ENCODE data around the gene FBXW8. TPM values are rescaled to one million over a fixed set of nuclear protein-coding genes. Genes with fewer than 3 reads are reported as not detected.

The FBXW8 gene
- total and polyA plus RNA-seq, 4 donors = 1.9 to 7.1 (median 4.9) TPM

DNA sequence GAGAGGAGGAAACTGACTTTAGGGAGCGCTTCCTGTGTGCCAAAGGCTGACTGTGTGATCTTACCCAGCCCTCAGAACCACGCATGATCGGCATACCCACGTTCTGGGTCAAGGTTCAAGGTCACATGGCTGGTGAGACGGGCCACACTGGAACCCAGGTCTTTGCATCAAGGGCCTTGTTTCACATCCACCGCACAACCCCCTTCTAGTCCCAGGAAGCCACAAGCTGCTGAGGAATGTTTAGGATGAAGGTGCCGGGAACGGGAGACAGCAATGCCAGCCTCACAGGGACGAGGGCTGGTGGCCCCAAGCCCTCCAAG lies 137.8 kb downstream of the FBXW8 start:
- WGBS = 54% methylated on average over 9 of the region's 9 CpGs
- no peak overlapping the region for H3K9ac ChIP-seq (ENCODE audit: low read depth in 1 of 2, low read length in 2 of 2)
- DNase-seq (ENCODE audit: low spot score) = no peak
- no peak overlapping the region for H3K27ac ChIP-seq (ENCODE audit: low read depth in 1 of 2, low read length in 2 of 2)
- no peaks in the 10 kb centered on the region for H3K4me1 ChIP-seq (ENCODE audit: control insufficient read depth in 4 of 4, insufficient read depth in 4 of 4, low read length in 3 of 4)
- TF ChIP-seq NR2F2 (IDR thresholded peaks at IDR 0.05) (peak; percentile 47), RXRA (IDR thresholded peaks at IDR 0.05) (no peak)
- H3K4me3 ChIP-seq (ENCODE audit: low read depth in 1 of 3, low read length in 3 of 3) = no peak overlapping the region
- no peaks in the 10 kb centered on the region for H3K27me3 ChIP-seq (ENCODE audit: control insufficient read depth in 4 of 4, insufficient read depth in 4 of 4, low read length in 3 of 4)
- no peaks in the 10 kb centered on the region for H3K36me3 ChIP-seq (ENCODE audit: control insufficient read depth in 4 of 4, insufficient read depth in 3 of 4, low read depth in 1 of 4, low read length in 3 of 4)
- H3K9me3 ChIP-seq (ENCODE audit: control insufficient read depth in 4 of 4, low read length in 3 of 4) = no peaks in the 10 kb centered on the region

DNA sequence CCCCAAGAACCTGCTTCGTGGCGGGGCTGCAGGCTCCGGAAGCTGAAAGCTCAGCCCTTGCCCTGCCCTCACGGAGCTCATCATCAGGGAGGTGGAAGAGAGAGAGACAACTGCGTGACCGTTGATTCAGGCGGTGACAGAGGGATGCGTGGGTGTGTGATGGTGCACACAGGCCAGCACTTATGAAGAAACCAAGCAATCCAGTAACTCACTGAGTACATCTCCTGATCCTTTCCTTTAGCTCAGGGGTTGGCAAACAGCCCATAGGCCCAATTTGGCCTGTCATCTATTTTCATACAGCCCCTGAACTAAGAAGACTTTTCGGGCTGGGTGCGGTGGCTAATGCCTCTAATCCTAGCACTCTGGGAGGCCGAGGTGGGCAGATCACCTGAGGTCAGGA lies 138.5 kb downstream of the FBXW8 start:
- DNase-seq (ENCODE audit: low spot score) = no peak
- 91% methylated on average over 11 of the region's 11 CpGs for WGBS
- Histone ChIP-seq H3K27ac (ENCODE audit: low read depth in 1 of 2, low read length in 2 of 2) (no peak overlapping the region), H3K9me3 (ENCODE audit: control insufficient read depth in 4 of 4, low read length in 3 of 4) (no peaks in the 10 kb centered on the region), H3K9ac (ENCODE audit: low read depth in 1 of 2, low read length in 2 of 2) (no peak overlapping the region), H3K4me1 (ENCODE audit: control insufficient read depth in 4 of 4, insufficient read depth in 4 of 4, low read length in 3 of 4) (no peaks in the 10 kb centered on the region), H3K36me3 (ENCODE audit: control insufficient read depth in 4 of 4, insufficient read depth in 3 of 4, low read depth in 1 of 4, low read length in 3 of 4) (no peaks in the 10 kb centered on the region), H3K4me3 (ENCODE audit: low read depth in 1 of 3, low read length in 3 of 3) (no peak overlapping the region), H3K27me3 (ENCODE audit: control insufficient read depth in 4 of 4, insufficient read depth in 4 of 4, low read length in 3 of 4) (no peaks in the 10 kb centered on the region)
- TF ChIP-seq RXRA (IDR thresholded peaks at IDR 0.05) = no peak

DNA sequence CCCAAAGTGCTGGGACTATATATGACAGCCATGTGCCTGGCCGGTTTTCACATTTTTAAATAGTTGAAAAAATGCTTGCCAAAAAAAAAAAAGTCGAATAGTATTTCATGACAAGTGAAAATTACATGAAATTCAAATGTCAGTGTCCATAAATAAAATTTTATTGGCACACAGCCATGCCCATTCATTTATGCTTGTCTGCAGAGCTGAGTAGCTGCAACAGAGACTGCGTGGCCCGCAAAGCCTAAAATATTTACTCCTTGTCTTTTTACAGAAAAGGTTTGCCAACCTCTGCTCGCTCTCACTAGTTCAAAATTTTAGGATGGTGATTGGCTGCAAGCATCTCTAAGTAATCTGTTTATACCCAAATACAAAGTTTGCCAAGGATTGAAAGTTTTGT lies 139.3 kb downstream of the FBXW8 start:
- H3K27me3 ChIP-seq (ENCODE audit: control insufficient read depth in 4 of 4, insufficient read depth in 4 of 4, low read length in 3 of 4) = no peaks in the 10 kb centered on the region
- 81% methylated on average over 5 of the region's 5 CpGs for WGBS
- TF ChIP-seq FOXA1 (IDR thresholded peaks at IDR 0.05) = no peak
- TF ChIP-seq TAF1 (conservative IDR thresholded peaks at IDR 0.05) = no peak
- TF ChIP-seq, protein P1, sequence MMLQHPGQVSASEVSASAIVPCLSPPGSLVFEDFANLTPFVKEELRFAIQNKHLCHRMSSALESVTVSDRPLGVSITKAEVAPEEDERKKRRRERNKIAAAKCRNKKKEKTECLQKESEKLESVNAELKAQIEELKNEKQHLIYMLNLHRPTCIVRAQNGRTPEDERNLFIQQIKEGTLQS (IDR thresholded peaks at IDR 0.05) = no peak
- TF ChIP-seq, protein P2, sequence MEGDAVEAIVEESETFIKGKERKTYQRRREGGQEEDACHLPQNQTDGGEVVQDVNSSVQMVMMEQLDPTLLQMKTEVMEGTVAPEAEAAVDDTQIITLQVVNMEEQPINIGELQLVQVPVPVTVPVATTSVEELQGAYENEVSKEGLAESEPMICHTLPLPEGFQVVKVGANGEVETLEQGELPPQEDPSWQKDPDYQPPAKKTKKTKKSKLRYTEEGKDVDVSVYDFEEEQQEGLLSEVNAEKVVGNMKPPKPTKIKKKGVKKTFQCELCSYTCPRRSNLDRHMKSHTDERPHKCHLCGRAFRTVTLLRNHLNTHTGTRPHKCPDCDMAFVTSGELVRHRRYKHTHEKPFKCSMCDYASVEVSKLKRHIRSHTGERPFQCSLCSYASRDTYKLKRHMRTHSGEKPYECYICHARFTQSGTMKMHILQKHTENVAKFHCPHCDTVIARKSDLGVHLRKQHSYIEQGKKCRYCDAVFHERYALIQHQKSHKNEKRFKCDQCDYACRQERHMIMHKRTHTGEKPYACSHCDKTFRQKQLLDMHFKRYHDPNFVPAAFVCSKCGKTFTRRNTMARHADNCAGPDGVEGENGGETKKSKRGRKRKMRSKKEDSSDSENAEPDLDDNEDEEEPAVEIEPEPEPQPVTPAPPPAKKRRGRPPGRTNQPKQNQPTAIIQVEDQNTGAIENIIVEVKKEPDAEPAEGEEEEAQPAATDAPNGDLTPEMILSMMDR (IDR thresholded peaks at IDR 0.05; ENCODE audit: low read depth, low read length, missing input control) = no peak
- TF ChIP-seq, protein P3, sequence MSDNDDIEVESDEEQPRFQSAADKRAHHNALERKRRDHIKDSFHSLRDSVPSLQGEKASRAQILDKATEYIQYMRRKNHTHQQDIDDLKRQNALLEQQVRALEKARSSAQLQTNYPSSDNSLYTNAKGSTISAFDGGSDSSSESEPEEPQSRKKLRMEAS (IDR thresholded peaks at IDR 0.05) = no peak
- no peak for TF ChIP-seq RAD21 (IDR thresholded peaks at IDR 0.05)
- TF ChIP-seq JUND (IDR thresholded peaks at IDR 0.05) = no peak
- TF ChIP-seq HNF4A (conservative IDR thresholded peaks at IDR 0.05) = no peak
- no peak for TF ChIP-seq HNF4G (IDR thresholded peaks at IDR 0.05)
- TF ChIP-seq YY1 (IDR thresholded peaks at IDR 0.05) = no peak
- TF ChIP-seq, protein P4, sequence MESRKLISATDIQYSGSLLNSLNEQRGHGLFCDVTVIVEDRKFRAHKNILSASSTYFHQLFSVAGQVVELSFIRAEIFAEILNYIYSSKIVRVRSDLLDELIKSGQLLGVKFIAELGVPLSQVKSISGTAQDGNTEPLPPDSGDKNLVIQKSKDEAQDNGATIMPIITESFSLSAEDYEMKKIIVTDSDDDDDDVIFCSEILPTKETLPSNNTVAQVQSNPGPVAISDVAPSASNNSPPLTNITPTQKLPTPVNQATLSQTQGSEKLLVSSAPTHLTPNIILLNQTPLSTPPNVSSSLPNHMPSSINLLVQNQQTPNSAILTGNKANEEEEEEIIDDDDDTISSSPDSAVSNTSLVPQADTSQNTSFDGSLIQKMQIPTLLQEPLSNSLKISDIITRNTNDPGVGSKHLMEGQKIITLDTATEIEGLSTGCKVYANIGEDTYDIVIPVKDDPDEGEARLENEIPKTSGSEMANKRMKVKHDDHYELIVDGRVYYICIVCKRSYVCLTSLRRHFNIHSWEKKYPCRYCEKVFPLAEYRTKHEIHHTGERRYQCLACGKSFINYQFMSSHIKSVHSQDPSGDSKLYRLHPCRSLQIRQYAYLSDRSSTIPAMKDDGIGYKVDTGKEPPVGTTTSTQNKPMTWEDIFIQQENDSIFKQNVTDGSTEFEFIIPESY (IDR thresholded peaks at IDR 0.05) = no peak
- TF ChIP-seq FOXA2 (IDR thresholded peaks at IDR 0.05) = no peak
- TF ChIP-seq SP1 (IDR thresholded peaks at IDR 0.05) = no peak
- TF ChIP-seq RXRA (IDR thresholded peaks at IDR 0.05) = no peak
- TF ChIP-seq, protein P5, sequence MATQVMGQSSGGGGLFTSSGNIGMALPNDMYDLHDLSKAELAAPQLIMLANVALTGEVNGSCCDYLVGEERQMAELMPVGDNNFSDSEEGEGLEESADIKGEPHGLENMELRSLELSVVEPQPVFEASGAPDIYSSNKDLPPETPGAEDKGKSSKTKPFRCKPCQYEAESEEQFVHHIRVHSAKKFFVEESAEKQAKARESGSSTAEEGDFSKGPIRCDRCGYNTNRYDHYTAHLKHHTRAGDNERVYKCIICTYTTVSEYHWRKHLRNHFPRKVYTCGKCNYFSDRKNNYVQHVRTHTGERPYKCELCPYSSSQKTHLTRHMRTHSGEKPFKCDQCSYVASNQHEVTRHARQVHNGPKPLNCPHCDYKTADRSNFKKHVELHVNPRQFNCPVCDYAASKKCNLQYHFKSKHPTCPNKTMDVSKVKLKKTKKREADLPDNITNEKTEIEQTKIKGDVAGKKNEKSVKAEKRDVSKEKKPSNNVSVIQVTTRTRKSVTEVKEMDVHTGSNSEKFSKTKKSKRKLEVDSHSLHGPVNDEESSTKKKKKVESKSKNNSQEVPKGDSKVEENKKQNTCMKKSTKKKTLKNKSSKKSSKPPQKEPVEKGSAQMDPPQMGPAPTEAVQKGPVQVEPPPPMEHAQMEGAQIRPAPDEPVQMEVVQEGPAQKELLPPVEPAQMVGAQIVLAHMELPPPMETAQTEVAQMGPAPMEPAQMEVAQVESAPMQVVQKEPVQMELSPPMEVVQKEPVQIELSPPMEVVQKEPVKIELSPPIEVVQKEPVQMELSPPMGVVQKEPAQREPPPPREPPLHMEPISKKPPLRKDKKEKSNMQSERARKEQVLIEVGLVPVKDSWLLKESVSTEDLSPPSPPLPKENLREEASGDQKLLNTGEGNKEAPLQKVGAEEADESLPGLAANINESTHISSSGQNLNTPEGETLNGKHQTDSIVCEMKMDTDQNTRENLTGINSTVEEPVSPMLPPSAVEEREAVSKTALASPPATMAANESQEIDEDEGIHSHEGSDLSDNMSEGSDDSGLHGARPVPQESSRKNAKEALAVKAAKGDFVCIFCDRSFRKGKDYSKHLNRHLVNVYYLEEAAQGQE (IDR thresholded peaks at IDR 0.05) = no peak
- no peak for TF ChIP-seq GABPA (IDR thresholded peaks at IDR 0.05 in 1 of 2, conservative IDR thresholded peaks at IDR 0.05 in 1 of 2)
- TF ChIP-seq EGR1 (IDR thresholded peaks at IDR 0.05; ENCODE audit: low read depth in 2 of 2) = no peak
- no peak for TF ChIP-seq NR2F2 (IDR thresholded peaks at IDR 0.05)
- no peaks in the 10 kb centered on the region for H3K4me1 ChIP-seq (ENCODE audit: control insufficient read depth in 4 of 4, insufficient read depth in 4 of 4, low read length in 3 of 4)
- H3K9ac ChIP-seq (ENCODE audit: low read depth in 1 of 2, low read length in 2 of 2) = no peak overlapping the region
- H3K27ac ChIP-seq (ENCODE audit: low read depth in 1 of 2, low read length in 2 of 2) = no peak overlapping the region
- H3K9me3 ChIP-seq (ENCODE audit: control insufficient read depth in 4 of 4, low read length in 3 of 4) = no peaks in the 10 kb centered on the region
- H3K4me3 ChIP-seq (ENCODE audit: low read depth in 1 of 3, low read length in 3 of 3) = no peak overlapping the region
- H3K36me3 ChIP-seq (ENCODE audit: control insufficient read depth in 4 of 4, insufficient read depth in 3 of 4, low read depth in 1 of 4, low read length in 3 of 4) = no peaks in the 10 kb centered on the region
- DNase-seq (ENCODE audit: low spot score) = no peak

All from liver (tissue), 9 donors.